HG03064 (cell line): Measurements from ENCODE around the gene FAM13A.
A peak's percentile ranks its signal among the peaks of the same experiment; 100 is the strongest.
"Not testable (repeated sequence)": the region's sequence is repeated elsewhere in the genome, so short reads cannot be mapped to it uniquely, and the experiment has no call there.

Experiments used
- ATAC-seq: cut with Tn5 transposase; IDR thresholded peaks from one replicate; pipeline ENCODE4 v1.9.1; 2021; ENCODE audit warnings: low read depth; ENCODE audit not compliant: unreplicated experiment

Gene FAM13A

DNA sequence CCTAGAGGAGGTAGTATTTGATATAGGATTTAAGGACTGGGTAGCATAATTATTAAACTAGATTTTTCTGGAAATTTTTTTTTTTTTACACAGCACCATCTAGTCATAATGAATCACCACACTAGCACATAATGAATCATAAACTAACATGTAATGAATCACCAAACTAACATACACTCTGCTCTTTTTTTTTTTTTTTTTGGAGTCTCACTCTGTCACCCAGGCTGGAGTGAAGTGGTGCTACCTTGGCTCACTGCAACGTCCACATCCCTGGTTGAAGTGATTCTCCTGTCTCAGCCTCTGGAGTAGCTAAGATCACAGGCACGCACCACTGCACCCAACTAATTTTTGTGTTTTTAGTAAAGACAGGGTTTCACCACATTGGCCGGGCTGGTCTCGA, 92.5 kb downstream of the FAM13A start:
- peak; percentile 60 for ATAC-seq

DNA sequence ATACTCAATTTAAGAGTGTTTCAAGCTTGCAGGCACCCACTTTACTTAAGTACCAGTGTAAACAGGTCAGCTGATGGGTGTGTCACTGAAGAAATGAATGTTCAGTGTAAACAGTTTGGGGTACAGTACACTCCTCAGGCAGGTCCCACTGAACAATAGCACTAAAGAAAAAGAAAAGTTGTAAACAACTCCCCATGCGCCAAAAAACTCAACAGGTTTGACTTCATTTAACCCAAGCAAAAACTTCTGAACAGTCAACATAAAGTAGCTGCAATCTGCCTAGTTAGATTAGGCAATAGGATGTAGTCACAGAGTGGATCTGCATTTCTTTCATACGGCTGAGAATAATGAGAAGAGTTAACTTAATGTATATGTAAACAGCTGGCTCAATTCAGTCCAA, 93.2 kb downstream of the FAM13A start:
- no peak for ATAC-seq

DNA sequence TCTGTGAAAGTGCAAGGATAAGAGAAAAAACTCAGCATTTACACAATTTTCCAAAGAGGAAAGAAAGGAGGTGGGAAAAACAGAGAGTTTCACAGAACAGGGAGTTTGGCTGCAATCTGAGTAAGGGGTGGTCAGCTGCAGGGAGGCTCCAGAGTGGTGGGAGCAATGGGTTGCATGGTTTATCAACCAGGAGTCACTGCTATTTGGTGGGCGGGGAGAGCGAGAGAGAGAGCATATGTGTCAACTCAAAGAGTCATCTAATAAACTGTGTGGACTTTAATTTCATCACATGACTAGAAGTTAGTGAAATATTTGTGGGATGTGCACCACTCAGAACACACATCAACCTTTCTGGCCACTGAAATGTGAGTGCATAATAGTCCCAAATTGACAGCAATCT, 94.6 kb downstream of the FAM13A start:
- no peak for ATAC-seq

DNA sequence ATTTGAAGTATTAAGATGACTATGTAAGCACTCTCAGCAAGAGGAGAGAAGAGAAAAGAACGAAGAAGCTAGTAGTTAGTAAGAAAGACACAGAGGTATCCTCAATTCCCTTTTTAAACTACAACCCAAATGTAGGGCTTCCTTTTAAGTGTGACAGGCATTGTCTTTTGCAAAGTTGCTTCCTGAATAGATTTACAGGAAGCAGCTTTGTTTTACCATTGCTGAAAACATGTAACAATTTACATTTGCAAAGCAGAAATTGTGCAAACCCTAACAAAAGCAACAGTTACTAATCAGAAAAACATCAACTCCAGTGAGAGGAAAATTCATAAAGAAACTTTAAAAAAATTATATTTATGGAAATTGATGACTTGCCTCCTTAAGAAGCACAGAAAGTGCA, 96.4 kb downstream of the FAM13A start:
- no peak for ATAC-seq

DNA sequence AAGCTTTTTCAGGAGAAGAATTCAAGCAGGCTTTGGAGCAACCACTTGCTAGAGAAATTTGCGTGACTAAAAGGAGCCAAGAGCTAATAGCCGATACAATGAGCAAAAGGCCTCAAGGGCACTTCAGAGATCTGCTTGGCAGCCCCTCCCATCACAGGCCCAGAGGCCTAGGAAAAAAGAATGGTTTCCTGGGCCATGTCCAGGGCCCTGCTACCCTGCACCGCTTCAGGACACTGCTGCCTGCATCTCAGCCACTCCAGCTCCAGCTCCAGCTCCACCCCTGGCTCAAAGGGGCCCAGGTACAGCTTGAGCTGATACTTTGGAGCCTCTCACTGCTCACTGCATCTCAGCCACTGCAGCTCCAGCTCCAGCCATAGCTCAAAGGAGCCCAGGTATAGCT, 98.9 kb downstream of the FAM13A start:
- no peak for ATAC-seq

DNA sequence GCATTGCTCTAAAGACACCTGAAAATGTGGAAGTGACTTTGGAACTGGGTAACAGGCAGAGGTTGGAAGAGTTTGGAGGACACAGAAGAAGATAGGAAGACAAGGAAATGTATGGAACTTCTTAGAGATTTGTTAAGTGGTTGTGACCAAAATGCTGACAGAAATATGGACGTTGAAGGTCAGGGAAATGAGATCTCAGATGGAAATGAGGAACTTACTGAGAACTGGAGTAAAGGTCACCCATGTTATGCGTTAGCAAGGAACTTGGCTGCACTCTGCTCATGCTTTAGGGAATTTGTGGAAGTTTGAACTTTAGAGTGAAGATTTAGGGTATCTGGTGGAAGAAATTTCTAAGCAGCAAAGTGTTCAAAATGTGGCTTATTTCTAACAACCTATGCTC, 99.4 kb downstream of the FAM13A start:
- no peak for ATAC-seq

DNA sequence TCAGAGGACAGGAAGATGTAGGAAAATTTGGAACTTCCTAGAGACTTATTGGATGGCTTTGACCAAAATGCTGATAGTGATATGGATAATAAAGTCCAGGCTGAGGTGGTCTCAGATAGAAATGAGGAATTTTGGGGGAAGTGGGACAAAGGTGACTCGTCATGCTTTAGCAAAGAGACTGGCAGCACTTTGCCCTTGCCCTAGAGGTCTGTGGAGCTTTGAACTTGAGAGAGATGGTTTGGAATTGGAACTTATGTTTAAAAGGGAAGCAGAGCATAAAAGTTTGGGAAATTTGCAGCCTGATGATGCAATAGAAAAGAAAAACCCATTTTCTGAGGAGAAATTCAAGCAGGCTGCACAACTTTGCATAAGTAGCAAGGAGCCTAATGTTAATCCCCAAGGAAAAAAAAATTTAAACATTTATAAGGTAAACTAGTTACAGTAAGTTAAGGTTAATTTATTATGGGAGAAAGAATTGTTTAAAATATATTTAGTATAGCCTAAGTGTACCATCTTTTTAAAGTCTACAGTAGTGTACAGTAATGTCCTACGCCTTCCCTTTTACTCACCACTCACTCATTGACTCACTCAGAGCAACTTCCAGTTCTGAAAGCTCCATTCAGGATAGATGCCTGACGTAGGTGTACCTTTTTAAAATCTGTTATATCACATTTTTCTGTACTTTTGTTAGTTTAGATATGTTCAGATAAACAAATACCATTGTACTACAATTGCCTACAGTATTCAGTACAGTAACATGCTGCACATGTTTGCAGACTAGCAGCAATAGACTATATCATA, 101.2 kb downstream of the FAM13A start:
- no peak for ATAC-seq

DNA sequence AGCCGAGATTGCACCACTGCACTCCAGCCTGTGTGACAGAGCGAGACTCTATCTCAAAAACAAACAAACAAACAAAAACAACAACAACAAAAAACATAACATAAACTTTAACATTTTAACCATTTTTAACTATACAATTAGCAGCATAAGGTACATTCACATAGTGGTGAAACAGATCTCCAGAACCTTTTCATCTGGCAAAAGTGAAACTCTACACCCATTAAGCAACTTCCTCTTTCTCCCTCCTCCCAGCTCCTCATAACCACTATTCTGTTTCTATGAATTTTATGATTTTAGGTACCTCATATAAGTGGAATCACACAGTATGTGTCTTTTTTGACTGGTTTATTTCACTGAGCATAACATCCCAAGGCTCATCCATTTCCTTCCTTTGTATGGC, 103.6 kb downstream of the FAM13A start:
- no peak for ATAC-seq

DNA sequence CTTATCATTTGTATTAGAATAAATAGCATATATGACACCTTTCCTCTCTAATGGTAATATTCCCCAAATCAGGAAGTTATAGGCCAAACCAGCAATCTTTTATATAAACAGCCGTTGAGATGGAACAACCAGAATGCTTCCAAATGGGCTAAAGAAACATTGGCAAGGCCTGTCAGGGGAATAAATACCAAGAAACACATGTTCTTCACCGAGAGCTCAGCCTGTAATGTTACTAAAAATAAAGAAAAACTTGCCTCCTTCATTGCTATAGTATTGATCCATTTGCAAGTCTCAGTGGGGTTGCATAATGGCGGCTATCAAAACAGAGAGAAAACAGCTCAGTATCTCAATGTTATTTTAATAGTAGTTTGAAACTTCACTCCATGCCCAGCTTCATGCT, 104.9 kb downstream of the FAM13A start:
- no peak for ATAC-seq

DNA sequence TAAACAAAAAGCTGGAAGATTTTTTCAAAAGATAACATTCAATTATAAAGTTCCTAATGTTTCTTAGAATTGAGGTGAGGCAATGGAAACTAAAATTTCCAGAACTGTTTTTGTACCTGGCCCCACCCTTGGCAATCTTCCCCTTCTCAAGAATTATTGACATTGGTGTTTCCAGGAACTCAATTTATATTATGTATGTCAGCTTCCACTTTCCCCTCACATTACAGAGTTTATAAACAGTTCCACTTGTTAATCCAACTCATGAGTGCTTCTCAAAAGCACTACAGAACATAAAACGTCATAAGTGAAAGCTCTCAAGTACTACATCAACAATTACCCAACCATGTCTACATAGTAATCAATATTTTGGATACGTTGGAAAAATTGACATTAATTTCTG, 107.4 kb downstream of the FAM13A start:
- ATAC-seq, result no peak

DNA sequence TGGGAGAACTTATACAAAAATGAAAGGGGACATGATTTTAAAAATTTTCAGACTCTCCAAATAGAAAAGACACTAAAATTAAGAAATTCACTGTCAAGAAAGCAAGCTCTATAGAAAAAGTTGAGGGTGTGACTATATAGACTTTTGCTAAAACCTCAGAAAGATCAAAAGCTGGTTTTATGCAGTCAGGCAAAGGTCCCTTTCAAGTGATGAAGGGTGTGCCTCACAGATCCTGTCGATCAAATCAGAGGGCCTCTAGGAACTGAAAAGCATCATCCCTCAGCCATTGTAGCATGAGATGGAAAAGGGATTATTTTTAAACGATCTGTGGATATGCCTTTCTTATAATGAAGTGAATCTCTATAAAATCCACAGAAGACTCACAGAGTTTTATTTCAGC, 116.5 kb downstream of the FAM13A start:
- ATAC-seq, result no peak

DNA sequence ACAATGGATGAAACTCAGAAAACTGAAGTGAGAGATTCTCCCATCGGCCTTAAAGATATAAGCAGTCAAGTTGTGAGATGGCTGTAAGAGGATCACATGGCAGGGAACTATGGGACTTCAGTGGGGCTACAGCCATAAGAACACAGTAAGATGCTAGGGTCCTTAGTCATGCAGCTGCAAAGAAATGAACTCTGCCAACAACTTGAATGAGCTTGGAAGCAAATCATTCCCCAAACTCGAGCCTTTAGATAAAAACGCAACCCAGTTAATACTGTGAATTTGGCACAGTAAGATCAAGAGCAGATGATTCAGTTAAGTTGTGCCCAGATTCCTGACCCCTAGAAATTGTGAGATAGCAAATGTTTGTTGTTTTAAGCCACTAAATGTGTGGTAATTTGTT, 117.3 kb downstream of the FAM13A start:
- no peak for ATAC-seq

DNA sequence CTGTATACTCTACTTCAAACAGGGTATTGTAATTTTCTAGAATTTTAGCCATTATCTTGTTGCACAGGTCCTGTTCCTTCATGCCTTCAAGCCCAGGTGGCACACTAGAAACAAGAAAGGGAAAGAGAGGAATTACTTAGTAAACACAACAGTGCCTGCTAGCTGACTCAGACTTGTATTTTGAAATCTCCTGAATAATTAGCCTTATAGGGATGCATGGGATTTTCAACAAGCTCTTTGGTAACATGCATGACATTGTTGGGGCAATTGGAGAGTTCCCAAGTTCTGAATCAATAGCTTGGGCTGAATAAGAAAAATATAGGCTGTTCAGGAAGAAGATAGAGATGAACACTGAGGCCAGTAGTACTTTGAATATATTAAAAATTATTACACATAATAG, 118.8 kb downstream of the FAM13A start:
- no peak for ATAC-seq

DNA sequence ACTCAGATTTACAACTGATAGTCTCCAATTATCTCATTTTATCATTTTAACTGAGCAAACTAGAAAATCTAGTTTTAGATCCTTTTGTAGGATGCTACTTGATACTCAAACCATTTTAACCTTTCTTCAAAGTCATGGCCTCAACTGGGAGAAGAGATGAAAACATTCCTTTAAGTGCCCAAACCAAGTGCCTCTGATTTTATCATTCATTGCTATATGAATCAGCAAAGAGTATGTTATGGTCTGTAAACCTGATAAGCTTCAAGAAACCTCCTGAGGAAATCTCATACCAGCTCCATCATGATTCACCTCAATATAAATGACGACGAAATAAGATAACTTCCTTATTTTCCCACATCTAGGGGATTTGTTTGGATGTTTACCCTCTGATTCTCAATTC, 119.9 kb downstream of the FAM13A start:
- no peak for ATAC-seq

DNA sequence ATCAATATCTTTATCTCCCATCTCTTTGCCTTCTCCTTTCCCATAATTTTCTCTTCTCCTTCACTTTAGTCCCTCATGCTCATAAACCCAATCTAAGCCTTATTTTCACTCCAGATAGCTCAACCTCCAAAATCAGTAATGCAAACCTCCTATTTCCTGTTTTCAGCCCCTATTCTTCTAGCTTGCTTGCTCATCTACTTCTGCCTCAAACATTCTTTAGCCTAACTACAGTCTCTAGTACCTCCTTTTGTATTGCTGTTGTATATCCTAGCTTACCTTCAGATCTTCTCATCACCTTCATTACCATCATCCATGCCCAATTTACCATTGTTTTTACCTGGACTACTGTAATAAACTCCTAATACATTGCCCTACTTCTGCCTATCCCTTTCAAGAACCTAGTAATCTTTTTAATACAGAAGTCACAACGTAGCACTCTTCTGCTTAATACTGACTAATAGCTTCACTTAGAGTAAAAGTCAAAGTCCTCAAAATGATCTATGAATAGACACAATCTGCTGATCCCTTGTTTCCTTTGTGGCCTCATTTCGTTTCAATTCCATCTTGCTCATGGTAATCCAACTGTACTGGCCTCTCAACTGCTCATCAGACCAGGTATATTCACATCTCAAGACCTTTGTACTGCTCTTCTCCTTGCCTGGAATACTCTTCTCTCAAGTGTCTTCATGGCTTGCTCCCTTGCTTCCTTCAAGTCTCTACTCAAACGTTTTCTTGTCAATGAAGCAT, 123.4 kb downstream of the FAM13A start:
- ATAC-seq, result no peak

DNA sequence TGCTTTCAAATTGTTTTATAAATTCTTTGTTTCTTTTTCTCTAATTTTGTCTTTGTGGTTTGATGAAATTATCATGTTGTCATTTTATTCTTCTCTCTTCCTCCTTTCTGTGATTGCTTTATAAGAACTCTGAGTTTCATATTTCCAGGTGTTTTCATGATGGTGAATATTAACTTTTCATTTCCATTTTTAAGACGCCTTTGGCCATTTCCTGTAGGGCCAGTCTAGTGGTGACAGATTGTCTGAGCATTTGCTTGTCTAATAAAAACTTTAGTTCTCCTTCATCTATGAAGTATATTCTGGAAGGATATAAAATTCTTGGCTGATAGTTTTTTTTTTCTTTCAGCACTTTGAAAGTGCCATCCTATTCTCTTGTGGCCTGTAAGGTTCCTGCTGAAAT, 128.1 kb downstream of the FAM13A start:
- ATAC-seq, result no peak

DNA sequence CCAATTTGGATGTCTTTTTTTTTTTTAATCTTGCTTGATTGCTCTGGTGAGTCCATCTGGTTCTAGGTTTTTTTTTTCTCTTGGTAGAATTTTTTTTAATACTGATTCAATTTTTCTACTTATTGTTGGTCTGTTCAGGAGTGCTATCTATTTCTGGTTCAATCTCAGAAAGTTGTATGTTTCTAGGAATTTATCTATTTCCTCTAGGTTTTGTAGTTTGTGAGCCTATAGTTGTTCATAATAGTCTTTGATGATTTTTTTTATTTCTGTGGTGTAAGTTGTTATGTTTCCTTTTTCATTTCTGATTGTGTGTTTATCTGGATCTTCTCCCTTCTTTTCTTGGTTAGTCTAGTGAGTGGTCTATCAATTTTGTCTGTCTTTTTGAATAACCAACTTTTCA, 129.6 kb downstream of the FAM13A start:
- ATAC-seq, result no peak

DNA sequence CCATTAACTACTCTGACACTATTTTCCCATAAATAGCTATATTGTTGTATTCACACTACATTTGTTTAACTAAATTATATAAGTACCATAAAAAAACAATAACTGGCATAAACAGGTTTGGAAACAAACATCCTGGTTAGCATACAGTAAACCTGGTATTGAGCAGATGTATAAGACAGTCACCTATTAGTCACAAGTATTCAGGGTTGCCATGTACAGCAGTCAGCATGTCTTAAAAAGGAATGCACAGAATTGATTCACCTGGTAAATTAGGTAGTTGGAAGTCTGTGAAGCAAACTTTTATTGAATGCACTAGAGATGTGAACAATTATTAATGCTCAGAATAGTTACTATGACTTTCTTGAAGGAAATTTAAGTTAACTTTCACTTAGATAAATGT, 137.9 kb downstream of the FAM13A start:
- no peak for ATAC-seq

DNA sequence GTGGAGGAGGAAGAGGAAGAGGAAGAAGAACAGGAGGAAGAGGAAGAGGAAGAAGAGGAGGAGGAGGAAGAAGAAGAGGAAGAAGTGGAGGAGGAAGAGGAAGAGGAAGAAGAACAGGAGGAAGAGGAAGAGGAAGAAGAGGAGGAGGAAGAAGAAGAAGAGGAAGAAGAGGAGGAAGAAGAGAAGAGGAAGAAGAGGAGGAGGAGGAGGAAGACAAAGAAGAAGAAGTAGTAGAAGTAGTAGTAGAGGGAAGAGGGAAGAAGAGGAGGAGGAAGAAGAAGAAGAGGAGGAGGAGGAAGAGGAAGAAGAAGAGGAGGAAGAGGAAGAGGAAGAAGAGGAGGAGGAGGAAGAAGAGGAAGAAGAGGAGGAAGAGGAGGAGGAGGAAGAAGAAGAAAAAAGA, 143.8 kb downstream of the FAM13A start:
- not testable (repeated sequence) for ATAC-seq

DNA sequence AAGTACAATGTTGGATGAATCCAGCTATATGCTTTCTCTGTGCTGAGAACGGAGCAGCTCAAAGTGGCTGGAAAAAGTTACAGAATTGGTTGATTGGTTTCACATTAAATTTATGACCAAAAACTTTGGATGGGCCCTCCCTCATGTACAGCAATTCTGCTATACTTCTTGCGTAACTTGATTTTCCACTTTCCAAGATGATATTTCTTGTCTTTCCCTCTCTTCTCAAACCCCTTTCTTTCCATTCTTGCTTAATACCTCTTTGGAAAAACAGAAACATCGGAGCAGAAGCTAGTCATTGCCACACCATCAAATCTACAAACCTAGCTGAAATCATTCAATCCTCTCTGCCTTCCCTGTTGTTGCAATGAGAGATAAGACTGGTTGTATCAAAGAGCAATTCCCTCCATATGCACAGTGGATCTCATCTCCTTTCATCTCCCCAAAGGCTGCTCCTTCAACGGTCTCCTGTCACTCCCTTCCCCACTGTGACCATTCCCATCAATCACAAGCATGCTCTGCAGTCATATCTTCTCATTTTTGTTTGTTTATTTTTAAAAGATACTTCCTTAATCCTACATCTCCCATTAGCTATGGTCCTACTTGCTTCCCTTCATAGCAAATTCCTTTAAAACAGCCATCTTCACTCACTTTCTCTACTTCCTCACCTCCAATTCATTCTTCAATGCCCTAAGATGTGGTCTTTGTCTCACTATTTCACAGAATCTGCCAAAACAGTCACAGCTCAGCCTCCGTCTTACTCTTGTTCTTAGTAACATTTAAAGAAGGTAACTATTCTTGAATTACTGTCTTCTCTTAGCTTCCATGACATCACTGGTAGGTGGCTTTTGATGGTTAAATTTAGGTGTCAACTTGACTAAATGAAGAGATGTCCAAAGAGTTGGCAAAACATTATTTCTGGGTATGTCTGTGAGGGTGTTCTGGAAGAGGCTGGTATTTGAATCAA, 145.5 kb downstream of the FAM13A start:
- ATAC-seq, result no peak

DNA sequence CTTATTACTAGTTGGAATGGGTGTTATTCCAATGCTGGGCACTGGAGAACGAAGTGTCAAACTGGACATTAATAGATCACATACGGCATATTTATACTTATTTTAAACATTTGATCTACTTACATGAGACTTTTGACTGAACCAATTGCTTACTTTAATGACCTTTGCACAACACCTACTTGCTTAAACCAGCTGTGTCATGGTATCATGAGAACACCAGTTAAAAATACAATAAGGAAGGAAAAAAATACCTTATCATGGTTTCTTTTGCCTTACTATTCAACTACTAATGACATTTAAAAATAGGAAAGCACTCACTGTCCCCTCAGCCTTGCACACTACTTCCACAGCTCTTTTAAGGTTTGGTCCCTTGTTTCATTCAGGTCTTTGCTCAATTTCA, 146.9 kb downstream of the FAM13A start:
- ATAC-seq, result no peak
